ENCODE data around the gene GALNT2.

GALNT2 gene

DNA sequence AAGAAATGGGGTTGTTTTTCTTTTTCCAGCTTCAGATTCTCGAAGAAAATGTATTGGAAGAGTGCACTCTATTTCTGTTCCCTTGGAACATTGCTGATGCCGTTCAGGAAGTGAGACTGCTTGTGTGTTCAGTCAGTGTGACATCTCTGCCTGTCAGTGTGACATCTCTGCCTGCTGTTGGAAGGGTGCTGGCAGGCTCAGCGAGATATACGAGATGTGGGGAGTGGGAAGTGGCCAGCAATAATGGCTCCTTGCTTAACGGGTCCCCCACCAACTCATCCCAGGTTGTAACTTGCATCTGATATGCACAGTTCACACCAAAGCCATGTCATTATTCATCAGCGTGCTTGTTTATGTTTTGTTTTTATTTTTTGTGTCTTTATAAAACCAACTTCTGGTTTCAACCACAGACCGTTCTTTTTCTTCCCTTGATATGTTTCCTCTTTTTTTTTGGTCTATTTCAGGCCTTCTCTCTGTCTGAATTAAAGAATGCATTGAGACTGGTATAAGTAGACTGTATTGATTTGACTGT, 145.4 kb downstream of the GALNT2 start:
- peaks cover 39 to 62% of the 10 kb centered on the region in 2 donors for H3K4me1 ChIP-seq (ENCODE audit: control insufficient read depth in 1 of 2, insufficient read depth in 2 of 2, low read length in 2 of 2)
- no peak overlapping the region for H3K4me3 ChIP-seq (ENCODE audit: low read depth in 1 of 2, low read length in 2 of 2)
- H3K36me3 ChIP-seq (ENCODE audit: control insufficient read depth in 1 of 2, insufficient read depth in 2 of 2, low read length in 2 of 2) = peaks cover 0 to 3% of the 10 kb centered on the region in 2 donors
- no peaks in the 10 kb centered on the region for H3K27me3 ChIP-seq (ENCODE audit: control insufficient read depth in 1 of 2, insufficient read depth in 2 of 2, low read length in 2 of 2)
- H3K27ac ChIP-seq (ENCODE audit: low read depth, low read length) = no peak overlapping the region
- H3K9me3 ChIP-seq (ENCODE audit: control insufficient read depth in 1 of 2, low read length in 2 of 2) = no peaks in the 10 kb centered on the region
- no peak overlapping the region for H3K9ac ChIP-seq (ENCODE audit: low read depth in 1 of 2, low read length in 2 of 2)

DNA sequence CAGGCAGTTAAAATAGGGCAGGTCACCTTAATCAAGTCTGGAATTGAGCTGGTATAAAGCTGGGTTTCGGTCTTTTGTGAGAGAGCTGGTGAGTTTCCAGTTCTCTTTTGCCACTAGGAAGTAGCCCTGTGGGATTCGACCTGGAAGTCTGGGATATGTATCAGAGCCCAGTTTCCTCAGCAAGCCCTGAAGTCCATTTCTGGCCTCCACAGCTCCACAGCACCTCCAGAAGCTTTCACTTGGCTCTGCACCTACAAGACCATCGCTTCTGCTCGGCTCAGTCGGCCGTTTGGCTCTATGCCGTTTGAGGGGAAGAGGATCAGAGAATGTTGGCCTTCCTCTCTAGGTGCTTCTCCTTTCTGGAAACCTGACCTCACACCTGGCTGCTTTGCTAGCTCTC, 148.0 kb downstream of the GALNT2 start:
- Histone ChIP-seq H3K4me3 (ENCODE audit: low read depth in 1 of 2, low read length in 2 of 2) (peak overlapping the region in 1 of 2 donors; percentile 9), H3K9me3 (ENCODE audit: control insufficient read depth in 1 of 2, low read length in 2 of 2) (no peaks in the 10 kb centered on the region), H3K27me3 (ENCODE audit: control insufficient read depth in 1 of 2, insufficient read depth in 2 of 2, low read length in 2 of 2) (no peaks in the 10 kb centered on the region), H3K4me1 (ENCODE audit: control insufficient read depth in 1 of 2, insufficient read depth in 2 of 2, low read length in 2 of 2) (peaks cover 35 to 56% of the 10 kb centered on the region in 2 donors), H3K36me3 (ENCODE audit: control insufficient read depth in 1 of 2, insufficient read depth in 2 of 2, low read length in 2 of 2) (peaks cover 0 to 5% of the 10 kb centered on the region in 2 donors), H3K9ac (ENCODE audit: low read depth in 1 of 2, low read length in 2 of 2) (peak overlapping the region; percentile 8 to 36), H3K27ac (ENCODE audit: low read depth, low read length) (no peak overlapping the region)

DNA sequence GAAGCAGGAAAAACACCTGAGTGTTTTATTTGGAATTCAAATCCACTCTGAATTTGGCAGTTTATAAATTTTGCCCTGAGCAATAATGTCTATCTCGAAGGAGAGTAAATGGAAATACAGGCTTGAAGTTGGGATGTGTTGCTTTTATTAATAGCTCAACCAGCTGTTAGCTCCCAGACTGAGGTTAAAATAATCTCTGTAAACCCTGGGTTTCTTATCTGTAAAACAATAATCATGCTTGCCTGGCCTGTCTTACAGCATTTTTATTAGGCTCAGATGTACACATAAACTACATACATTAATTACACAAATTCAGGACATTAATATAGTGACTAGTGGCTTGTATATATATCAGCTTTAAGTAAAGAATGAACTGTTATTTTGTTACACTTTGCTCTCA, 148.5 kb downstream of the GALNT2 start:
- no peak overlapping the region for H3K4me3 ChIP-seq (ENCODE audit: low read depth in 1 of 2, low read length in 2 of 2)
- no peak overlapping the region for H3K27ac ChIP-seq (ENCODE audit: low read depth, low read length)
- peak overlapping the region; percentile 8 to 36 for H3K9ac ChIP-seq (ENCODE audit: low read depth in 1 of 2, low read length in 2 of 2)
- peaks cover 0 to 5% of the 10 kb centered on the region in 2 donors for H3K36me3 ChIP-seq (ENCODE audit: control insufficient read depth in 1 of 2, insufficient read depth in 2 of 2, low read length in 2 of 2)
- H3K9me3 ChIP-seq (ENCODE audit: control insufficient read depth in 1 of 2, low read length in 2 of 2) = no peaks in the 10 kb centered on the region
- no peaks in the 10 kb centered on the region for H3K27me3 ChIP-seq (ENCODE audit: control insufficient read depth in 1 of 2, insufficient read depth in 2 of 2, low read length in 2 of 2)
- peaks cover 35 to 51% of the 10 kb centered on the region in 2 donors for H3K4me1 ChIP-seq (ENCODE audit: control insufficient read depth in 1 of 2, insufficient read depth in 2 of 2, low read length in 2 of 2)

DNA sequence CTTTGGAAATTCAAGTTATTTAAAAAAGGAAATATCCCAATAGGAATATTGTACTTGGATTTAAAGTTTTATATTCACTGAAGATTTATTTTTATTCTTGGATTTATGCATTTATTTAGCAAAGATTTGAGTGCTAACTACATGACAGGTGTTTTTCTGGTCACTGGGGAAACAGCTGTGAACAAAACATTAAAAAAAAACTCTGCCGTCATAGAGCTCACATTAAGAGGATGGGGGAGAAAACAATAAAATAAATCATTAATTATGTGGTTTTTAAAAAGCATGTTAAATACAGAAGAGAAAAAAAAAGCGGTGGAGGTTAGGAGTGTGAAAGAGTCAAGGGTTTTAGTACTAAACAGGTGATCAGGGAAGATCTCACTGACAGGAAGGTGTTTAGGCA, 149.9 kb downstream of the GALNT2 start:
- no peak overlapping the region for H3K9ac ChIP-seq (ENCODE audit: low read depth in 1 of 2, low read length in 2 of 2)
- H3K27me3 ChIP-seq (ENCODE audit: control insufficient read depth in 1 of 2, insufficient read depth in 2 of 2, low read length in 2 of 2) = no peaks in the 10 kb centered on the region
- no peak overlapping the region for H3K4me3 ChIP-seq (ENCODE audit: low read depth in 1 of 2, low read length in 2 of 2)
- no peaks in the 10 kb centered on the region for H3K9me3 ChIP-seq (ENCODE audit: control insufficient read depth in 1 of 2, low read length in 2 of 2)
- H3K27ac ChIP-seq (ENCODE audit: low read depth, low read length) = no peak overlapping the region
- H3K4me1 ChIP-seq (ENCODE audit: control insufficient read depth in 1 of 2, insufficient read depth in 2 of 2, low read length in 2 of 2) = peaks cover 25 to 38% of the 10 kb centered on the region in 2 donors
- H3K36me3 ChIP-seq (ENCODE audit: control insufficient read depth in 1 of 2, insufficient read depth in 2 of 2, low read length in 2 of 2) = peaks cover 0 to 5% of the 10 kb centered on the region in 2 donors

DNA sequence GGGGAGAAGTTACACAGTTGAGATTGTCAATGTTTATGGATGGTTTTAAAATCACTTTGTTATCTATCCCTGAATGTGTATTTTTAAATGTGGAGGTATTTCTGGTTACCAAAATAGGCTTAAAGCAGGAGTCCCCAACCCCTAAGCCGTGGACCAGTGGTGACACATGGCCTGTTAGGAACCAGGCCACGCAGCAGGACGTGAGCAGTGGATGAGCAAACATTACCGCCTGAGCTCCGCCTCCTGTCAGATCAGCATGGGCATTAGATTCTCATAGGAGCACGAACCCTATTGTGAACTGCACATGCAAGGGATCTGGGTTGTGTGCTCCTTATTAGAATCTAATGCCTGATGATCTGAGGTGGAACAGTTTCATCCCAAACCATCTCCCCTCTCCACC, 151.6 kb downstream of the GALNT2 start:
- H3K4me1 ChIP-seq (ENCODE audit: control insufficient read depth in 1 of 2, insufficient read depth in 2 of 2, low read length in 2 of 2) = peaks cover 22 to 26% of the 10 kb centered on the region in 2 donors
- H3K36me3 ChIP-seq (ENCODE audit: control insufficient read depth in 1 of 2, insufficient read depth in 2 of 2, low read length in 2 of 2) = peaks cover 0 to 5% of the 10 kb centered on the region in 2 donors
- no peak overlapping the region for H3K4me3 ChIP-seq (ENCODE audit: low read depth in 1 of 2, low read length in 2 of 2)
- no peak overlapping the region for H3K27ac ChIP-seq (ENCODE audit: low read depth, low read length)
- no peak overlapping the region for H3K9ac ChIP-seq (ENCODE audit: low read depth in 1 of 2, low read length in 2 of 2)
- no peaks in the 10 kb centered on the region for H3K27me3 ChIP-seq (ENCODE audit: control insufficient read depth in 1 of 2, insufficient read depth in 2 of 2, low read length in 2 of 2)
- H3K9me3 ChIP-seq (ENCODE audit: control insufficient read depth in 1 of 2, low read length in 2 of 2) = no peaks in the 10 kb centered on the region

DNA sequence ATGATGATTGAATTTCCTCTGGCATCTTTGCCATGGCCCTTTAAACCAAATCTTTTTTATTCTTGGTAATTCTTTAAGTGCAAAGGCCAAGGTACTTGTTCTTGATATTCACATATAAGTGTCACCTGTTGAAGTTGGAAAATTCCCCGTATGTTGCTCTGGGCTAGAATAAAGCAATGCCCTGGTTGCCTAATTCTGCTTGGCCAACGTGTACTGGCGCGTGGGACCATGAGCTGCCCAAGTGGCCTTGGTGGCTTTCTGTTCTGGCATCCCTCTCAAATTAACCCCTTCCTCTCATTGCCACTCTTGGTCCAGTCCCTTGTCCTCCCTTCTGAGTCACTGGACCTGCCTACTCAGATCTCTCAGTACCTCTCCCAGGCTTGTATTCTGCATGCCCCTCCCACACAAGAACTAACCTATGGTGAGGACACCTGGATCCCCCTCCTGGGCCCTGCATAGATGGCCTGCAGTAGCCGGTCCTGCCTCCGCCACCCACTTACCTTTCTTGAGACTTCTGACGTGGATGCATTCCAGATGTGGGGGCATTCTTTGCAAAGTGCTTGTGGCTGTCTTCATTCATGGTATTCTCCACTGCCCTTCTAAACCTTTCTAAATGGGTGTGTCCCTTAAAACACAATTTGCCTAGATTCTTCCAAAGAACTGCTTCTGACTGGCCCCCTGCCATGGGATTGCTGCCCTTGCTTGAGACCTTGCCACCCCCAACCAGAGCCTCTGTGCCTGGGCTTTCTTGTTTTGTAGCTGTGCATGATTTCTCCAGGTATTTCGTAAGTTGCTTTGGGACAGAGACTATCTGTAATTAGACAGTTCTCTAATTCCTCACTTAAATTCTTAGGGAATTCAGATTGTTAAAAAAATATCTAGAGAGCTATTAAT, 152.4 kb downstream of the GALNT2 start:
- Histone ChIP-seq H3K4me1 (ENCODE audit: control insufficient read depth in 1 of 2, insufficient read depth in 2 of 2, low read length in 2 of 2) (peaks cover 20 to 22% of the 10 kb centered on the region in 2 donors), H3K27ac (ENCODE audit: low read depth, low read length) (no peak overlapping the region), H3K4me3 (ENCODE audit: low read depth in 1 of 2, low read length in 2 of 2) (no peak overlapping the region), H3K27me3 (ENCODE audit: control insufficient read depth in 1 of 2, insufficient read depth in 2 of 2, low read length in 2 of 2) (no peaks in the 10 kb centered on the region), H3K36me3 (ENCODE audit: control insufficient read depth in 1 of 2, insufficient read depth in 2 of 2, low read length in 2 of 2) (peaks cover 0 to 5% of the 10 kb centered on the region in 2 donors), H3K9me3 (ENCODE audit: control insufficient read depth in 1 of 2, low read length in 2 of 2) (no peaks in the 10 kb centered on the region), H3K9ac (ENCODE audit: low read depth in 1 of 2, low read length in 2 of 2) (no peak overlapping the region)

DNA sequence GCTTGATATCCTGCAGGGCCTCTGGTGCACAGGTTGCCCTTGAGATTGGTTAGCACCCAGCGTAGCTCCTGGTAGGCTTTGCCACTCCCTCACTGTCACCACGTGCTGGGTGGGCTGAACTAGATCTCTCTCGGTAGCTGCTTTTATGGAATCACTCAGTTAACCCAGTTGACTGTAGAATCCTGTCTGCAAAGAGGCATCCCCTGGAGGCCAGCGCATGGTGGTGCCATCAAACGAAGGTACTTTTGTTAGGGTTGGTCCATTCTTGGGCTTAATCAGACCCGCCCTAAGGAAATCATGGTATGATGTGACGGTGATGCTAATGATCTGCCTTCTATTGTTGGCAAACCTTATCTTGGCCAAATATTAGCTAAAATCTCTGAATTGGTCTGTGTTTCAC, 153.4 kb downstream of the GALNT2 start:
- H3K27ac ChIP-seq (ENCODE audit: low read depth, low read length) = no peak overlapping the region
- no peak overlapping the region for H3K4me3 ChIP-seq (ENCODE audit: low read depth in 1 of 2, low read length in 2 of 2)
- H3K9ac ChIP-seq (ENCODE audit: low read depth in 1 of 2, low read length in 2 of 2) = no peak overlapping the region
- no peaks in the 10 kb centered on the region for H3K9me3 ChIP-seq (ENCODE audit: control insufficient read depth in 1 of 2, low read length in 2 of 2)
- peaks cover 0 to 5% of the 10 kb centered on the region in 2 donors for H3K36me3 ChIP-seq (ENCODE audit: control insufficient read depth in 1 of 2, insufficient read depth in 2 of 2, low read length in 2 of 2)
- no peaks in the 10 kb centered on the region for H3K27me3 ChIP-seq (ENCODE audit: control insufficient read depth in 1 of 2, insufficient read depth in 2 of 2, low read length in 2 of 2)
- H3K4me1 ChIP-seq (ENCODE audit: control insufficient read depth in 1 of 2, insufficient read depth in 2 of 2, low read length in 2 of 2) = peaks cover 11 to 12% of the 10 kb centered on the region in 2 donors

DNA sequence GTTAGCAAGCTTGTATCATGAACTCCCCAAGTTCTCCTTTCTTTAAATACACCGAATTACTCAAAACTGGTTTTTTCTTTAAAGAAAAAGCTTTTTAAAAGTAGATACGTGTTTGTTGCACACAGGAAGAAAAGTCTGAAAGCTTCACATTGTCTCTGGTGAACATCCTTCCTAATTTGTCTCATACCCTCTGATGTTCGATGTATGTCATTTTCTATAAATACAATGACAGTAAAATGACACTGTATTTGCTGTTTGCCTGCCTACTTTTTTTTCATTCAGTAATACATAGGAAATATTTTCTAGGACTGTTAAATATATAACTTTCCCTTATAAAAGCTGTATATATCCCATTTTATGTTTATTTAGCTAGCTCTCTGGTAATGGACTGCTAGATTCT, 153.9 kb downstream of the GALNT2 start:
- H3K27me3 ChIP-seq (ENCODE audit: control insufficient read depth in 1 of 2, insufficient read depth in 2 of 2, low read length in 2 of 2) = no peaks in the 10 kb centered on the region
- H3K4me3 ChIP-seq (ENCODE audit: low read depth in 1 of 2, low read length in 2 of 2) = no peak overlapping the region
- H3K9me3 ChIP-seq (ENCODE audit: control insufficient read depth in 1 of 2, low read length in 2 of 2) = no peaks in the 10 kb centered on the region
- H3K27ac ChIP-seq (ENCODE audit: low read depth, low read length) = no peak overlapping the region
- peaks cover 0 to 5% of the 10 kb centered on the region in 2 donors for H3K36me3 ChIP-seq (ENCODE audit: control insufficient read depth in 1 of 2, insufficient read depth in 2 of 2, low read length in 2 of 2)
- no peak overlapping the region for H3K9ac ChIP-seq (ENCODE audit: low read depth in 1 of 2, low read length in 2 of 2)
- H3K4me1 ChIP-seq (ENCODE audit: control insufficient read depth in 1 of 2, insufficient read depth in 2 of 2, low read length in 2 of 2) = peaks cover 7 to 8% of the 10 kb centered on the region in 2 donors

DNA sequence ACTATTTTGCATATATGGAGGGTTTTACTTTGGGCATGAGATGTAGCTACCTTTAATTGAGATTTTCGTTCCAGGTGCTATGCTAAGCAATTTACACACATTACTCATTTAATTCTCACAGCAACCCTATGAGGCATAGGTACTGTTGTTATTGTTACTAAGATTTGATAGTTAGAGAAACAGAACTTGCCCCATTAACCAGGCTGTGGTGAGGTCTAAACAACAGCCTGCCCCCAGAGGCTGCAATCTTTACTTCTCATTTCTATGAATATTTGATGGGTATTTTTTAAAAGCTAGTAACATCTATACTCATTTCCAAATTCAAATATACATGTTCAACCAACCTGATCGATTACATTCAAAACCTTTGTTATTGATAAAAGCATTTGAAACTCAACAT, 155.6 kb downstream of the GALNT2 start:
- H3K27me3 ChIP-seq (ENCODE audit: control insufficient read depth in 1 of 2, insufficient read depth in 2 of 2, low read length in 2 of 2) = no peaks in the 10 kb centered on the region
- H3K9ac ChIP-seq (ENCODE audit: low read depth in 1 of 2, low read length in 2 of 2) = no peak overlapping the region
- H3K9me3 ChIP-seq (ENCODE audit: control insufficient read depth in 1 of 2, low read length in 2 of 2) = no peaks in the 10 kb centered on the region
- no peak overlapping the region for H3K4me3 ChIP-seq (ENCODE audit: low read depth in 1 of 2, low read length in 2 of 2)
- no peak overlapping the region for H3K27ac ChIP-seq (ENCODE audit: low read depth, low read length)
- H3K4me1 ChIP-seq (ENCODE audit: control insufficient read depth in 1 of 2, insufficient read depth in 2 of 2, low read length in 2 of 2) = no peaks in the 10 kb centered on the region
- peaks cover 0 to under 1% of the 10 kb centered on the region in 2 donors for H3K36me3 ChIP-seq (ENCODE audit: control insufficient read depth in 1 of 2, insufficient read depth in 2 of 2, low read length in 2 of 2)

DNA sequence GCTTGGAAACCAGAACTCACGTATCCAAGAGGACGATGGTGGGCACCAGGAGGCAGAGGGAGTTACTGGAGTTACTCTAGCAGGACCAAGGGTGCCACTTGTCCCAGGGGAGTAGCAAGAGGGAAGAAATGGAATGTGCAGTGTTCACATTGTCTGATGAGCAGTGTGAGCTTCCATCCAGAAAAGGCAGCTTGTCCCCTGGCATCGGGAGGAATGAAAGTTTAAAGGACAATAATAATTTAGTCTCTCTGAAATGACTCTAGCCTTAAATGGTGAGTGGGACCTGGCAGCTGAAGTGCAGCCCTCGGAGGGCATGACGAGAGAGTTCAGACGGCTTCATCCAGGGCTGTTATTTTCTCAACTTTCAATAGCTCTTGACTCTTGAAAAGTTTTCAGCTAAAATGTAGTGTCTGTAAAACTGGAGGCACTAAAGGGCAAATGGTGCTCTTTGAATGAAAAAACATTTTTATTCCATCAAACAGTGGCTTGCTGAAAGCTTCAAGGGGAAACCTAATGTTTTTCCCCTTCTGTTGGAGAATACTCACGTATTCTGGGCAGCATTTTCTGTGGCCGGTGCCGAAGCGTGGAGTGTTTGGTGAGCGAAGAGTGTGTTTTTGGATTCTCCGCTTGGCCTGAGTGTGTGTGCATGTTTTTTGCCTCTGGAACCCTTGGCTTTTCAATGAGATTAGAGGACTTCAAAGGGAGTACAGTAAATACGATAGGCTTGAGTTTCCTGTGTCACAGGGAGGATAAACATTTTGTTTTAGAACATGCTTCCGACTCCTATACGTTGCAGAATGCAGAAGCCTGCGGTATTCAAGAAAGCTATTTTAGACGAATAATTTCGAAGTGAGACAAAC, 157.3 kb downstream of the GALNT2 start:
- Histone ChIP-seq H3K36me3 (ENCODE audit: control insufficient read depth in 1 of 2, insufficient read depth in 2 of 2, low read length in 2 of 2) (no peaks in the 10 kb centered on the region), H3K27me3 (ENCODE audit: control insufficient read depth in 1 of 2, insufficient read depth in 2 of 2, low read length in 2 of 2) (no peaks in the 10 kb centered on the region), H3K4me1 (ENCODE audit: control insufficient read depth in 1 of 2, insufficient read depth in 2 of 2, low read length in 2 of 2) (no peaks in the 10 kb centered on the region), H3K4me3 (ENCODE audit: low read depth in 1 of 2, low read length in 2 of 2) (no peak overlapping the region), H3K9me3 (ENCODE audit: control insufficient read depth in 1 of 2, low read length in 2 of 2) (no peaks in the 10 kb centered on the region), H3K27ac (ENCODE audit: low read depth, low read length) (no peak overlapping the region), H3K9ac (ENCODE audit: low read depth in 1 of 2, low read length in 2 of 2) (no peak overlapping the region)
